ENCODE results near the gene EDIL3.
A peak's percentile ranks its signal among the peaks of the same experiment; 100 is the strongest.
"Not testable (repeated sequence)": the region's sequence is repeated elsewhere in the genome, so short reads cannot be mapped to it uniquely, and the experiment has no call there.

The EDIL3 gene

DNA sequence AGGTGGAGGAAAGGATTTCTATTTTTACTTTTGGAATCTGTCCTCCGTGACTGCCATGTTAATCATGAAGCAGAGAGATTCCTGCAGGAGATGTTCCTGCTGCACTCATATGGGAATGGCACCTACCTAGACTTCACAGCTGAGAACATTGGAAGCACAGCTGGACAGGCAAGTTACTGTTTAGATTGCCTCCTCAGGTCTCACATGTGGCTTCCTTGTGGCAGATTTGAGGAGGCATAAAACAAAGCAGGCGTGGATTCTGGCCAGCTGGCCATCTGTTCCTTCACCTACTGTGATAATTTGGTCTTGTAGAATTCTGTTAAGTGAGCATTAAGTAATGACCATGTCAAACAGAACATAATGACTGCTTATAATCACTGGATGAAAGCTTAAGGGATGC, 193.4 kb downstream of the EDIL3 start:
- no peak overlapping the region for H3K27ac ChIP-seq
- DNase-seq (ENCODE audit: low read depth, low spot score) = no peak
- H3K9ac ChIP-seq (ENCODE audit: insufficient read length) = no peak overlapping the region
- no peaks in the 10 kb centered on the region for H3K9me3 ChIP-seq (ENCODE audit: low read depth, low read length)
- TF ChIP-seq FOXP2 (optimal IDR thresholded peaks at IDR 0.05; ENCODE audit: control extremely low read depth, extremely low read length, insufficient read depth) (no peak), EZH2 (IDR thresholded peaks at IDR 0.05) (no peak), POLR2AphosphoS5 (IDR thresholded peaks at IDR 0.05; ENCODE audit: borderline replicate concordance, low read depth, low read length) (no peak)
- H3K36me3 ChIP-seq (ENCODE audit: insufficient read depth, low read length) = no peaks in the 10 kb centered on the region
- no peak overlapping the region for H3K4me3 ChIP-seq

DNA sequence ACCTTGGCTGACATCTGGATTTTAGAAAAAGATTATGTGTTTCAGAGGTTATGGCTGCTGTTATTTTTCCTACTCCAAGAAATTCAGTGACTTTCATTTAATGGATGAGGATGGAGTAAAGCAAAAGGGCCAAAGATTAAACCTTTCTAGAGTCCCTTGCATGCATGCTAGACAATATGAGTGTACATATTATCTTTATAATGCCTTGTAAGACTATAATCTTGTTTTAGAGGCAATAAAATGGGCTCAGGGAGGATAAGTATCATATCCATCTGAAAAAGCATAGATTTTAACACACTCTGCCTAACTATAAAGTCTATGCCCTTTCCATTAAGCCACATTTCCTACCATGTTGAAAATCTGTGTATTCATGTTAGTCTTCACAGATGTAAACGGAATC, 199.8 kb downstream of the EDIL3 start:
- no peak for TF ChIP-seq FOXP2 (optimal IDR thresholded peaks at IDR 0.05; ENCODE audit: control extremely low read depth, extremely low read length, insufficient read depth)
- no peak for TF ChIP-seq POLR2AphosphoS5 (IDR thresholded peaks at IDR 0.05; ENCODE audit: borderline replicate concordance, low read depth, low read length)
- no peak for TF ChIP-seq EZH2 (IDR thresholded peaks at IDR 0.05)
- Histone ChIP-seq H3K36me3 (ENCODE audit: insufficient read depth, low read length) (no peaks in the 10 kb centered on the region), H3K9ac (ENCODE audit: insufficient read length) (no peak overlapping the region), H3K9me3 (ENCODE audit: low read depth, low read length) (no peaks in the 10 kb centered on the region), H3K27ac (no peak overlapping the region), H3K4me3 (no peak overlapping the region)
- no peak for DNase-seq (ENCODE audit: low read depth, low spot score)

DNA sequence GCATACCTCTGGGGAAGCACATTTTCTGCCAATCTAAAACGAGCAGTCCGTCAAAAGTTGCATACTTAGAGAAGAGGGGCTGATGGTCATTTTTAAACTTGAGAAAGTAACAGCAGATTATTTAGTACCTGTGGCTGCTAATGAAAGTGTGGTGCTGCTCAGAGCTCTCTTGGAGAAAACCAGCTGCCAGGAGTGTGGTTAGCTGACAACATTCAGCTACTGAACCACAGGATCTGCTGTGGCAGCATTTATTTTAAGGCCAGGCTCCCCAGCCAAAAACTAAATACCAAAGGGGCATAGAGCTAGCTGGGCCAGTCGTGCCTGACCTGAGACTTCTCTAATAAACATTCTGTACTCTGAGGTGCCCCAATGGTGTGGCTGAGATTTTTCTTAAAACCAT, 203.6 kb downstream of the EDIL3 start:
- H3K27ac ChIP-seq = no peak overlapping the region
- H3K9ac ChIP-seq (ENCODE audit: insufficient read length) = no peak overlapping the region
- TF ChIP-seq FOXP2 (optimal IDR thresholded peaks at IDR 0.05; ENCODE audit: control extremely low read depth, extremely low read length, insufficient read depth) (no peak), EZH2 (IDR thresholded peaks at IDR 0.05) (no peak), POLR2AphosphoS5 (IDR thresholded peaks at IDR 0.05; ENCODE audit: borderline replicate concordance, low read depth, low read length) (no peak)
- H3K9me3 ChIP-seq (ENCODE audit: low read depth, low read length) = no peaks in the 10 kb centered on the region
- H3K4me3 ChIP-seq = 0 out of 2 replicates have a peak overlapping the region, but pooled peaks have one; percentile 20
- H3K36me3 ChIP-seq (ENCODE audit: insufficient read depth, low read length) = no peaks in the 10 kb centered on the region
- no peak for DNase-seq (ENCODE audit: low read depth, low spot score)

DNA sequence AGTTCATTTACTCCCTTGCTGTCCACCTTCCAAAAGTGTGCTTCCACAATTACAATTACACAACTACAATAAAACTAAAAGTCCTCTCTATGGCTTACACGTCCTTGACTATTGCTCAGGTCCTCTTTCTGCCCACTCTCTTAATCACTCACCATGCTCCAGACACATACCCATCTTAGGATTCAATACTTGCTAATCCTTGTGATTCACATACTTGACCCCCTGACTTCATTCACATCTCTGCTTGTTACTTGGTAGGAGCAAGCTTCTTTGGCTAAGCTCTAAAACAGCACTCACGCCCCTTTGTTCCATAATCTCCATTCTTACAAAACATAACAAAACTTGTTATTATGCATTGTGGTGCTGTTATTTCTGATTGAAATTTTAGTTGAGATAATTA, 215.8 kb downstream of the EDIL3 start:
- no peak overlapping the region for H3K4me3 ChIP-seq
- DNase-seq (ENCODE audit: low read depth, low spot score) = no peak
- H3K36me3 ChIP-seq (ENCODE audit: insufficient read depth, low read length) = no peaks in the 10 kb centered on the region
- TF ChIP-seq EZH2 (IDR thresholded peaks at IDR 0.05) (no peak), POLR2AphosphoS5 (IDR thresholded peaks at IDR 0.05; ENCODE audit: borderline replicate concordance, low read depth, low read length) (no peak), FOXP2 (optimal IDR thresholded peaks at IDR 0.05; ENCODE audit: control extremely low read depth, extremely low read length, insufficient read depth) (no peak)
- no peaks in the 10 kb centered on the region for H3K9me3 ChIP-seq (ENCODE audit: low read depth, low read length)
- no peak overlapping the region for H3K27ac ChIP-seq
- no peak overlapping the region for H3K9ac ChIP-seq (ENCODE audit: insufficient read length)

DNA sequence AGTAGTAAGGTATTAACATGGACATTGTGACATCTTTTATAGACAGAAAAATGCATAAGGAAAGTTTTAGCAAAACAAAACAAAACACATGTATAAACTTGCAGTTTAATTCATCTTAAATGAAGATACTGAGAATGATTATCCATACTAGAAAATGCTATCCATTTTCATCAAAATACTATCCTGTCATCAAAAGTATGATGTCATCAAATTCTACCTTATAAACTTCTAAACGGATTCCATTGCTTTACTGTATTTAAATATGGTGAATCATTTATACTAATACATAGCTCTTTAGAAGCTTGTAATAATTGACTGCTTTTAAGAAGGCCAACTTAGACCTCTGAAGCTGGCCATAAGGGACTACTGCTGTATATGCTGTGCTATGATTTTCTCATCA, 221.0 kb downstream of the EDIL3 start:
- Histone ChIP-seq H3K36me3 (ENCODE audit: insufficient read depth, low read length) (no peaks in the 10 kb centered on the region), H3K9ac (ENCODE audit: insufficient read length) (no peak overlapping the region)

DNA sequence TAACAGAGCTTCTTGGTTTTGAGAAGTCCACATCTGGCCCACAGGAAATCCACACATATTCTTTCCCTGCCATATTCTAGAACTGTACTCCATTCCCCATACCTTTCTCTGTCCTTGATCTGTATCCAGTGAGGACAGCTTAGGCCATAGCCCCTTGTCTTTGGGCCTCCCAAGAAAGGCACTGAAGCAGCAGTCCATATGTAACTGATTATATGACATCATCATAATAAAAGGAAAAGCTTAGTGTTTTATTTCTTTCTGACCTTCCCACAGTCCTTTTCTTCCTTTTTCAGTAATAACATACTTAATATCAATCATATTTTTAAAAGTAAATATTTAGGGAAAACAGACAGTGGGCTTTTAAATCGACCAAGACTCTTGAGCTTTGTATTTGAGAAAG, 222.0 kb downstream of the EDIL3 start:
- no peaks in the 10 kb centered on the region for H3K36me3 ChIP-seq (ENCODE audit: insufficient read depth, low read length)
- no peak overlapping the region for H3K4me3 ChIP-seq
- TF ChIP-seq POLR2AphosphoS5 (IDR thresholded peaks at IDR 0.05; ENCODE audit: borderline replicate concordance, low read depth, low read length) (no peak), EZH2 (IDR thresholded peaks at IDR 0.05) (no peak), FOXP2 (optimal IDR thresholded peaks at IDR 0.05; ENCODE audit: control extremely low read depth, extremely low read length, insufficient read depth) (no peak)

More for the DNA sequence above, 221.0 kb downstream of the EDIL3 start:
- TF ChIP-seq FOXP2 (optimal IDR thresholded peaks at IDR 0.05; ENCODE audit: control extremely low read depth, extremely low read length, insufficient read depth) (no peak), POLR2AphosphoS5 (IDR thresholded peaks at IDR 0.05; ENCODE audit: borderline replicate concordance, low read depth, low read length) (no peak), EZH2 (IDR thresholded peaks at IDR 0.05) (no peak)
- Histone ChIP-seq H3K4me3 (no peak overlapping the region), H3K9me3 (ENCODE audit: low read depth, low read length) (no peaks in the 10 kb centered on the region), H3K27ac (no peak overlapping the region)
- DNase-seq (ENCODE audit: low read depth, low spot score) = no peak

DNA sequence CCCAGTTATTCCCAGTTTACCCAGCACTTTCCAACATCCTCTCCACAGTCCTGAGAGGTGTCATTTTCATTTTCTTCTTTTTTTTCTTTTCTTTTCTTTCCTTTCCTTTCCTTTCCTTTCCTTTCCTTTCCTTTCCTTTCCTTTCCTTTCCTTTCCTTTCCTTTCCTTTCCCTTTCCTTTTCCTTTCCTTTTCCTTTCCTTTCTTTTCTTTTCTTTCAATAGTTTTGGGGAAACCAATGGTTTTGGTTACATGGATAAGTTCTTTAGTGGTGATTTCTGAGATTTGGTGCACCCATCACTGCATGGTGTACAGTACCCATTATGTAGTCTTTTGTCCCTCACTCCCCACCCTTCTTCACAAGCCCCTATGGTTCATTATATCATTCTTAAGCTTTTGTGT, 224.0 kb downstream of the EDIL3 start:
- H3K4me3 ChIP-seq; H3K36me3 ChIP-seq (ENCODE audit: insufficient read depth, low read length); H3K27ac ChIP-seq; H3K9ac ChIP-seq (ENCODE audit: insufficient read length); H3K9me3 ChIP-seq (ENCODE audit: low read depth, low read length); DNase-seq (ENCODE audit: low read depth, low spot score): not testable (repeated sequence)

More for the DNA sequence above, 222.0 kb downstream of the EDIL3 start:
- H3K27ac ChIP-seq = no peak overlapping the region
- H3K9ac ChIP-seq (ENCODE audit: insufficient read length) = no peak overlapping the region
- no peak for DNase-seq (ENCODE audit: low read depth, low spot score)
- H3K9me3 ChIP-seq (ENCODE audit: low read depth, low read length) = no peaks in the 10 kb centered on the region

DNA sequence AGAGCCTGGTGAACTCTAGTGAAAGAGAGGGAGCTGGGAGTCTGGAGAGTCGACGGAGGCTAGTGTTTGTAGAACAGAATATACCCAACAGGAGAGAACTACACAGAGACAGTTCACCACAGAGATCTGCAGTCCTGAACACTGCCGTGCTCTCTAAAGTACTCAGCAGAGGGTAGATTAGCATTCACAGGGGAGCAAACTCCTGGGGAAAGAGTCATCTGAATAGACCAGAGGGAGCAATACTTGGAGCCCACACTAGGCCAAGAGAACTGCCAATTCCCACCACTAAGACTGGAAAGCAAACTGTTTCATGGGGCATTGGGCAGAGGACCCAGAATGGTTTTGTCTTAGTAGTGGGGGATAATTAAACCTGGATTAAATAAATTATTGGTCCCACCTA, 235.6 kb downstream of the EDIL3 start:
- H3K9ac ChIP-seq (ENCODE audit: insufficient read length) = no peak overlapping the region
- TF ChIP-seq EZH2 (IDR thresholded peaks at IDR 0.05) = no peak
- TF ChIP-seq FOXP2 (optimal IDR thresholded peaks at IDR 0.05; ENCODE audit: control extremely low read depth, extremely low read length, insufficient read depth) = no peak
- no peak for TF ChIP-seq POLR2AphosphoS5 (IDR thresholded peaks at IDR 0.05; ENCODE audit: borderline replicate concordance, low read depth, low read length)
- no peak overlapping the region for H3K4me3 ChIP-seq
- H3K36me3 ChIP-seq (ENCODE audit: insufficient read depth, low read length) = no peaks in the 10 kb centered on the region
- no peak for DNase-seq (ENCODE audit: low read depth, low spot score)
- no peaks in the 10 kb centered on the region for H3K9me3 ChIP-seq (ENCODE audit: low read depth, low read length)
- H3K27ac ChIP-seq = no peak overlapping the region

DNA sequence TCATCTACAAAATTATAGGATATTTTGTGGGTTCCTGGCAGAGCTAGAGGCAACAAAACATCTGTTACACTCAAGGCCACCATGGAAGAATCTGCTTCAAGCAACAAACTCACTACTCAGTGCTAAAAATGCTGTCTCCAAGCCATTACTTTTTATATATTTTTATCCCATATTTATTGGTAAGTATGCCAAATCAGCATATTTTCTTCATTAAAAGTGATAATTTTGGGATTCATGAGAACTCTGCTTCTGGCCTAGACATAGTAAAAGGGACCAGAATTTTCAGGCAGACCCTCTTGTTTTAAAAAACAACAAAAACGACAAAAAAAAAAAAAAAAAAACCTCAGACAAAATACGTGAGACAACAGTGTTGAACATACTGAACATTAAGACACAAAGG, 236.0 kb downstream of the EDIL3 start:
- H3K27ac ChIP-seq = no peak overlapping the region
- H3K36me3 ChIP-seq (ENCODE audit: insufficient read depth, low read length) = no peaks in the 10 kb centered on the region
- H3K9me3 ChIP-seq (ENCODE audit: low read depth, low read length) = no peaks in the 10 kb centered on the region
- H3K4me3 ChIP-seq = no peak overlapping the region
- H3K9ac ChIP-seq (ENCODE audit: insufficient read length) = no peak overlapping the region
- no peak for TF ChIP-seq POLR2AphosphoS5 (IDR thresholded peaks at IDR 0.05; ENCODE audit: borderline replicate concordance, low read depth, low read length)
- TF ChIP-seq EZH2 (IDR thresholded peaks at IDR 0.05) = no peak
- no peak for TF ChIP-seq FOXP2 (optimal IDR thresholded peaks at IDR 0.05; ENCODE audit: control extremely low read depth, extremely low read length, insufficient read depth)
- no peak for DNase-seq (ENCODE audit: low read depth, low spot score)
